ENCODE data around the gene PPP2R2C. TPM values are rescaled to one million over a fixed set of nuclear protein-coding genes. Genes with fewer than 3 reads are reported as not detected.

PPP2R2C gene
- polyA plus RNA-seq, 1 experiment: 0.06 TPM

GRCh38 chr4:6419452-6420028, 52.9 kb downstream of the PPP2R2C start:
- POLR2A ChIA-PET: no interaction called here
- no peak overlapping the region for H3K4me3 ChIP-seq (ENCODE audit: low read depth, low read length)
- DNase-seq (ENCODE audit: low read depth): no peak
- H3K27me3 ChIP-seq (ENCODE audit: control insufficient read depth, insufficient read depth, low read length): peaks cover 5% of the 10 kb centered on the region; the same call in 1 of the 2 replicates
- CTCF ChIA-PET: no interaction called here
- TF ChIP-seq CTCF (IDR thresholded peaks at IDR 0.05; ENCODE audit: insufficient read depth, low read depth, low read length): no peak
- H3K36me3 ChIP-seq (ENCODE audit: control insufficient read depth, insufficient read depth, low read length): no peaks in the 10 kb centered on the region

DNA sequence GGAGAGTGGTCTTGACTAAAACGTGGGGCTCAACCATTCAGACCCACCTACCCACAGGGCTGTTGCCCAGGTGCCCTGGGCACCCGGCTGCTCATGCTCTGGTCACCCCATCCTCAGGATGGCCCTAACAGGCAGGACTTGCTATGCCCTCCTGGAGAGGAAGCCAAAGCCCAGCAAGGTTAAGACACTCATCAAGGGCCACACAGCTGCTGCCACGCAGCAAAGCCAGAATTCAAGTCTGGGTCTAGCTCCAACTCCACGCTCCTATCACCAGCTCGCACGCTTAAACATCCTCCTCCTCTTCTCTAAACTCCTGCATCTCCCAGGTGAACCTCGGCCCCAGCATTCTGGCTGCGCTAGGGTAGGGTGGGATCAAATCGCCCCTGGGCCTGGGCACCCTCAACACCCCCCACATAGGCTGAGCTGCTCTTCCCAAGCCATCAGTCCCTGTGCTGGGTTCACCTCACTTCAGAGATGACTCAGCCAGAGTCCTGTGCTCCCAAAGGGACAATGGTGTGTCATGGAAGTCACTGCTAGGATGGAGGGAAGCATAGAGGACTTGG, 54.1 kb downstream of the PPP2R2C start:
- Histone ChIP-seq H3K4me3 (ENCODE audit: low read depth, low read length) (no peak overlapping the region), H3K36me3 (ENCODE audit: control insufficient read depth, insufficient read depth, low read length) (no peaks in the 10 kb centered on the region), H3K27me3 (ENCODE audit: control insufficient read depth, insufficient read depth, low read length) (peaks cover 5% of the 10 kb centered on the region; the same call in 1 of the 2 replicates)
- no peak for DNase-seq (ENCODE audit: low read depth)
- POLR2A ChIA-PET: no interaction called here
- CTCF ChIA-PET: no interaction called here
- TF ChIP-seq CTCF (IDR thresholded peaks at IDR 0.05; ENCODE audit: insufficient read depth, low read depth, low read length): no peak

- POLR2A ChIA-PET: no interaction called here
- Histone ChIP-seq H3K27me3 (ENCODE audit: control insufficient read depth, insufficient read depth, low read length) (peaks cover 5% of the 10 kb centered on the region; the same call in 1 of the 2 replicates), H3K36me3 (ENCODE audit: control insufficient read depth, insufficient read depth, low read length) (no peaks in the 10 kb centered on the region), H3K4me3 (ENCODE audit: low read depth, low read length) (no peak overlapping the region)
- no peak for TF ChIP-seq CTCF (IDR thresholded peaks at IDR 0.05; ENCODE audit: insufficient read depth, low read depth, low read length)
- no peak for DNase-seq (ENCODE audit: low read depth)
- CTCF ChIA-PET: no interaction called here
These were observed 54.8 kb downstream of the PPP2R2C start for GRCh38 chr4:6417516-6418050.

DNA sequence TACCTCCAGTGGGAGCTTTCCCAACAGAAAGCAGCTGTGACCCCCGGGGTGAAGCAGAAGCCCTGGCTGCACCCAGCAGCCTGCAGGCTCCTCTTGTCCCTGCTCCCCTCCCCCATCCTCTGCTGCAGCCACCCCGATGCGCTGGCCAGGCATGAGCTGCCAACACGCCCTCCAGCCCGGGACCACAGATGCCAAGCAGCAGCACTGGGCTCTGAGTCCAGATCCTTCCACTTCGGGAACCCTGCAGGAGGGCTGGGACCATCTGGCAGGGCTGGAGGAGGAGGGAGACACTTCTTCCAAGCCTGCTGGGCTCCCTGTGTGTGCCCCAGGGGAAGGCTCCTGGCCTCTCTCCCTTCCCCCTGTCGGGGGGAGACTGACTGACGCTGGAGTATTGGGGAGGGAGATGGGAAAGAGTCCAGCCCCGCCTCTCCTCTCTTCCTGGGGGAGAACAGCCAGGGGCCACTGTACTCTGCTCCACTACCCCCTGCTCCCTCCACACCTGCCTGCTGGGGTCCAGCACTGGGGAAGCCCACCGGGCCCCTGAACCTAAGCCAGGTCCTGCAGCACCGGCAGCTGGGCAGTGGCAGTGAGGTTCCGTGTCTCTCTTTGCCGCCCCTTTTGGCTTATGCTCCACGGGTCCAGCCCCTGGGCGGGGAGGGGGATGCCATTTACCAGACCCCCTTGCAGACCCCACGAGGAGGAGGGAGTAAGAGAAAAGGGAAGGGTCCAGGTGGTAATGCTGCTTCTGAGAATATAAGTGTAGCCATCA, 55.7 kb downstream of the PPP2R2C start:
- ChIA-PET POLR2A (no interaction called here), CTCF (no interaction called here)
- DNase-seq (ENCODE audit: low read depth): no peak
- Histone ChIP-seq H3K36me3 (ENCODE audit: control insufficient read depth, insufficient read depth, low read length) (no peaks in the 10 kb centered on the region), H3K27me3 (ENCODE audit: control insufficient read depth, insufficient read depth, low read length) (peaks cover 5% of the 10 kb centered on the region; the same call in 1 of the 2 replicates), H3K4me3 (ENCODE audit: low read depth, low read length) (no peak overlapping the region)
- no peak for TF ChIP-seq CTCF (IDR thresholded peaks at IDR 0.05; ENCODE audit: insufficient read depth, low read depth, low read length)

DNA sequence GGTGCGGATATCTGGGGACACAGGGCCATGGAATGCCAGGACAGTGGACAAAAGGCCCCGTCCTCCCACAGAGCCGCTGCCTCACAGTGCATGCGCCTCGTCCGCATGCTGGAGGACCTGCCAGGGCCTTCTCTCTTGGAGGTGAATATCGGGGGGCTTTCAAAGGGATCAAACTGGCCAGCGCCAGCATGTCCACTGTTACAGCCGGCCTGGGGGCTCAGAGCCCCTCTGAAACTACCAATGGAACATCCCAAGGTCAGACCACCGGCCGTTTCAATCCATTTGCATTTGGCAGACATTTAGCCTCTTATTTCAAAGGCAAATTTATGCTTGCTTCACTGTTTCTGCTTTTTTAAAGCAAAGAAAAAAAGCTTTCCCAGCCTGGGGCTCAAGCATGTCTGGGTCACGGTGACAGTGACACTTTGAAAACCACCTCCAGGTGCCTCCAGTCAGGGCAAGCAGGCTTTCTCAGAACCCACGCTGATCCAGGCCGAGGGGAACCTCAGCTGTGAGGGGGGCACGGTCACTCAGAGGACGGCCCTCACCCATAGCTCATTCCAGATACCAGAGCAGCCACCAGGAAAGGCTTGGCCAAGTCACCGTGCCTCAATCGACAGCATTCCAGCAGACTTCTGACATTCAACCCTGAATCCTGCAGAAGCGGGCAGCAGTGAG, 57.2 kb downstream of the PPP2R2C start:
- ChIA-PET POLR2A (no interaction called here), CTCF (no interaction called here)
- peaks cover 5% of the 10 kb centered on the region; the same call in 1 of the 2 replicates for H3K27me3 ChIP-seq (ENCODE audit: control insufficient read depth, insufficient read depth, low read length)
- H3K4me3 ChIP-seq (ENCODE audit: low read depth, low read length): no peak overlapping the region
- H3K36me3 ChIP-seq (ENCODE audit: control insufficient read depth, insufficient read depth, low read length): no peaks in the 10 kb centered on the region
- no peak for TF ChIP-seq CTCF (IDR thresholded peaks at IDR 0.05; ENCODE audit: insufficient read depth, low read depth, low read length)
- DNase-seq (ENCODE audit: low read depth): no peak
